Neural crest cell (in vitro differentiated cells): ENCODE results near the gene ECT2. TPM values are rescaled to one million over a fixed set of nuclear protein-coding genes. Genes with fewer than 3 reads are reported as not detected.
A peak's percentile ranks its signal among the peaks of the same experiment; 100 is the strongest.
"Not testable (repeated sequence)": the region's sequence is repeated elsewhere in the genome, so short reads cannot be mapped to it uniquely, and the experiment has no call there.

Experiments
- DNase-seq: peaks from one replicate; pipeline ENCODE4 v3.0.0; 2021; ENCODE audit warnings: low read depth, mixed read lengths, low spot score
- H3K27ac Mint-ChIP-seq: one replicate; pipeline ENCODE4 v1.8.0; 2021; ENCODE audit warnings: mild to moderate bottlenecking, mixed read lengths; ENCODE audit not compliant: unreplicated experiment
- H3K27me3 Mint-ChIP-seq: 2 replicates; pipeline ENCODE4 v1.8.0; 2021; ENCODE audit warnings: low read depth, mild to moderate bottlenecking, mixed read lengths
- H3K36me3 Mint-ChIP-seq: 2 replicates; pipeline ENCODE4 v1.8.0; 2021; ENCODE audit warnings: low read depth, mild to moderate bottlenecking, mixed read lengths
- H3K4me1 Mint-ChIP-seq: 2 replicates; pipeline ENCODE4 v1.8.0; 2021; ENCODE audit warnings: mixed read lengths
- H3K4me3 Mint-ChIP-seq: one replicate; pipeline ENCODE4 v1.8.0; 2021; ENCODE audit warnings: mild to moderate bottlenecking, mixed read lengths
- H3K9me3 Mint-ChIP-seq: 2 replicates; pipeline ENCODE4 v1.8.0; 2021; ENCODE audit warnings: mixed read lengths
- total RNA-seq: library from RNA; stranded (reverse); gene quantifications from 2 replicates; pipeline ENCODE4 v1.2.1, GENCODE V29; 2021
- TF ChIP-seq, protein P1 (sequence below): fragments of 200-600 bp; sonication (generic); conservative IDR thresholded peaks from 2 replicates; pipeline ENCODE4 v1.5.0; 2021; ENCODE audit warnings: antibody characterized with exemption, mild to moderate bottlenecking

Gene ECT2
- total RNA-seq, 1 donor from 2014 or later, result 79.6 TPM

- Mint-ChIP-seq H3K4me3 (peak overlapping the region; percentile 96), H3K4me1 (peaks cover 30% of the 10 kb centered on the region), H3K27ac (no peak overlapping the region), H3K27me3 (peaks cover 9% of the 10 kb centered on the region), H3K36me3 (peaks cover 9% of the 10 kb centered on the region), H3K9me3 (no peaks in the 10 kb centered on the region)
- no peak for DNase-seq
- TF ChIP-seq, protein P1, sequence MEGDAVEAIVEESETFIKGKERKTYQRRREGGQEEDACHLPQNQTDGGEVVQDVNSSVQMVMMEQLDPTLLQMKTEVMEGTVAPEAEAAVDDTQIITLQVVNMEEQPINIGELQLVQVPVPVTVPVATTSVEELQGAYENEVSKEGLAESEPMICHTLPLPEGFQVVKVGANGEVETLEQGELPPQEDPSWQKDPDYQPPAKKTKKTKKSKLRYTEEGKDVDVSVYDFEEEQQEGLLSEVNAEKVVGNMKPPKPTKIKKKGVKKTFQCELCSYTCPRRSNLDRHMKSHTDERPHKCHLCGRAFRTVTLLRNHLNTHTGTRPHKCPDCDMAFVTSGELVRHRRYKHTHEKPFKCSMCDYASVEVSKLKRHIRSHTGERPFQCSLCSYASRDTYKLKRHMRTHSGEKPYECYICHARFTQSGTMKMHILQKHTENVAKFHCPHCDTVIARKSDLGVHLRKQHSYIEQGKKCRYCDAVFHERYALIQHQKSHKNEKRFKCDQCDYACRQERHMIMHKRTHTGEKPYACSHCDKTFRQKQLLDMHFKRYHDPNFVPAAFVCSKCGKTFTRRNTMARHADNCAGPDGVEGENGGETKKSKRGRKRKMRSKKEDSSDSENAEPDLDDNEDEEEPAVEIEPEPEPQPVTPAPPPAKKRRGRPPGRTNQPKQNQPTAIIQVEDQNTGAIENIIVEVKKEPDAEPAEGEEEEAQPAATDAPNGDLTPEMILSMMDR, result no peak
Observed at GRCh38 chr3:172749230-172749965, 1.1 kb upstream of the ECT2 start.

DNA sequence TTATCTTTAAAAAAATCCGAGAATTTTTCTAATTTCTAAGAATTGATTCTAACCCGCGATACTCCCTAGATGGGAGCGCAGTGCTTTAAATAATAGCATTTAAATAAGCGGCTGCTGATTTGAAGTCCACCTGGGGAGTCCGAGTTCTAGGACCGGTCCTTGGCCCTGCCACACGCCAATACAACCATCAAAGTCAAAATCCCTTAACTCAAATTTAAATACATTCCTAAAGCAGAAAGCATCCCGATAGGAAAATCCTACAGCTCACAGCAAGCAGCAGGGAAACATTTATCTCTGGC, 508 bp upstream of the ECT2 start:
- no peak for DNase-seq
- TF ChIP-seq, protein P1, result no peak
- Mint-ChIP-seq H3K27ac (peak overlapping the region; percentile 65), H3K4me3 (peak overlapping the region; percentile 96), H3K27me3 (peaks cover 9% of the 10 kb centered on the region), H3K36me3 (peaks cover 11% of the 10 kb centered on the region), H3K9me3 (no peaks in the 10 kb centered on the region), H3K4me1 (peaks cover 30% of the 10 kb centered on the region)

DNA sequence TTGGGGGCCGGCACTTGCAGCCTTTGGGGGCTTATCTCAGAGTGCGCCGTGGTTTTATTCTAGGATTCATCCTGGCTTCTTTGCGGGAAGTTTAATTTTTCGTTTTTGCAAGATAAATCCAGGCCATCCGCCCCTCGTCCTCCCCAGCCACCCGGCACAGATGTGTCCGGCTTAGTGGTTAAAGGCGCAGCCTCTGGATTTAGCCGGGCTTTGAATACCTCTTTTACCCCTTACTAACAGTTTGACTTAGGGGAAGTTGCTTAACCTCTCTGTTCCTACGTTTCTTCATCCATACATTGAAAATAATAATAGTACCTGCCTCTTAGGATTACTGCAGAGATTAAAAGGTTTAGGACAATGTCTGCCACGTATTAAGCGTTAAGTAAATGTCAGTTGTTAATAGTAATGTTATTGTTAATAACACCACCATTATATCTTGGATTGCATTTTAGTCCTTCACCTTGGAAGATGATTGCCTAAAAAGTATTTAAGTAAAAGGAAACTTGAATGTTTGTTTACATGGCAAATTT, 714 bp downstream of the ECT2 start:
- peak overlapping the region; percentile 99 for H3K27ac Mint-ChIP-seq
- no peaks in the 10 kb centered on the region for H3K27me3 Mint-ChIP-seq
- TF ChIP-seq, protein P1, result no peak
- H3K4me1 Mint-ChIP-seq, result peaks cover 30% of the 10 kb centered on the region
- peak overlapping the region; percentile 96 for H3K4me3 Mint-ChIP-seq
- no peak for DNase-seq
- no peaks in the 10 kb centered on the region for H3K9me3 Mint-ChIP-seq
- H3K36me3 Mint-ChIP-seq, result peaks cover 14% of the 10 kb centered on the region

- no peak for DNase-seq
- no peaks in the 10 kb centered on the region for H3K27me3 Mint-ChIP-seq
- H3K9me3 Mint-ChIP-seq, result no peaks in the 10 kb centered on the region
- TF ChIP-seq, protein P1, result no peak
- no peak overlapping the region for H3K27ac Mint-ChIP-seq
- peaks cover 21% of the 10 kb centered on the region for H3K36me3 Mint-ChIP-seq
- H3K4me3 Mint-ChIP-seq, result peak overlapping the region; percentile 96
- H3K4me1 Mint-ChIP-seq, result peaks cover 30% of the 10 kb centered on the region
Observed at GRCh38 chr3:172752651-172753050, 2.1 kb downstream of the ECT2 start.

GRCh38 chr3:172753125-172753524, 2.6 kb downstream of the ECT2 start:
- no peak for DNase-seq
- Mint-ChIP-seq H3K9me3 (no peaks in the 10 kb centered on the region), H3K27ac (no peak overlapping the region), H3K27me3 (no peaks in the 10 kb centered on the region), H3K4me1 (peaks cover 30% of the 10 kb centered on the region), H3K36me3 (peaks cover 21% of the 10 kb centered on the region), H3K4me3 (peak overlapping the region; percentile 76)
- TF ChIP-seq, protein P1, result no peak

DNA sequence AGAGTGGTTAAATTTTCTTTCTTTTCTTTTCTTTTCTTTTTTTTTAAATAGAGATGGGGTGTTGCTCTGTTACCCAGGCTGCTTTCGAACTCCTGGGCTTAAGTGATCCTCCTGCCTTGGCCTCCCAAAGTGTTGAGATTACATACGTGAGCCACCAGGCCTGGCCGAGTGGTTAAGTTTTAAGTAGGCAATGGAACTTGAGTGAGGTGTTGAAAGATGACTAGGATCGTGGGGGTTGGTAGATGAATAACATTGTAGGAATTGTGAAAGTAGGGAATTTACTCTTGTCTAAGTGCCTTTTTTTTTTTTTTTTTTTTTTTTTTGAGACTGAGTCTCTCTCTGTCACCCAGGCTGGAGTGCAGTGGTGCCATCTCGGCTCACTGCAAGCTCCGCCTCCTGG, 9.9 kb downstream of the ECT2 start:
- not testable (repeated sequence) for DNase-seq, H3K9me3 Mint-ChIP-seq, H3K27me3 Mint-ChIP-seq, H3K4me1 Mint-ChIP-seq, H3K4me3 Mint-ChIP-seq
- H3K27ac Mint-ChIP-seq, result peak overlapping the region; percentile 43
- peaks cover 22% of the 10 kb centered on the region for H3K36me3 Mint-ChIP-seq
